Ishikawa (cell line): Measurements from ENCODE around the gene NT5C2.

Experiments used
- CEBPB ChIP-seq: IDR thresholded peaks from 2 replicates; pipeline ENCODE4 v1.6.1; 2012
- EP300 ChIP-seq: IDR thresholded peaks from 2 replicates; pipeline ENCODE4 v1.6.1; 2012; ENCODE audit warnings: borderline replicate concordance
- FOXM1 ChIP-seq: IDR thresholded peaks from 2 replicates; pipeline ENCODE4 v1.6.1; 2012; ENCODE audit warnings: low read depth, borderline replicate concordance
- NFIC ChIP-seq: IDR thresholded peaks from 2 replicates; pipeline ENCODE4 v1.6.1; 2012
- TAF1 ChIP-seq: IDR thresholded peaks from 2 replicates; pipeline ENCODE4 v1.6.1; 2012; ENCODE audit warnings: low read depth, mild to moderate bottlenecking
- USF1 ChIP-seq: IDR thresholded peaks from 2 replicates; pipeline ENCODE4 v1.6.1; 2012
- ZBTB7A ChIP-seq: IDR thresholded peaks from 2 replicates; pipeline ENCODE4 v1.6.1; 2012; ENCODE audit warnings: low read depth
- TF ChIP-seq, protein P1 (sequence below): IDR thresholded peaks from 2 replicates; pipeline ENCODE4 v1.6.1; 2012; ENCODE audit warnings: low read depth, mild to moderate bottlenecking

GRCh38 chr10:103109821-103110220 is 83.3 kb downstream of the NT5C2 start:
- TF ChIP-seq NFIC = no peak
- no peak for TF ChIP-seq ZBTB7A
- TF ChIP-seq FOXM1 = no peak
- TF ChIP-seq EP300 = no peak
- TF ChIP-seq, protein P1, sequence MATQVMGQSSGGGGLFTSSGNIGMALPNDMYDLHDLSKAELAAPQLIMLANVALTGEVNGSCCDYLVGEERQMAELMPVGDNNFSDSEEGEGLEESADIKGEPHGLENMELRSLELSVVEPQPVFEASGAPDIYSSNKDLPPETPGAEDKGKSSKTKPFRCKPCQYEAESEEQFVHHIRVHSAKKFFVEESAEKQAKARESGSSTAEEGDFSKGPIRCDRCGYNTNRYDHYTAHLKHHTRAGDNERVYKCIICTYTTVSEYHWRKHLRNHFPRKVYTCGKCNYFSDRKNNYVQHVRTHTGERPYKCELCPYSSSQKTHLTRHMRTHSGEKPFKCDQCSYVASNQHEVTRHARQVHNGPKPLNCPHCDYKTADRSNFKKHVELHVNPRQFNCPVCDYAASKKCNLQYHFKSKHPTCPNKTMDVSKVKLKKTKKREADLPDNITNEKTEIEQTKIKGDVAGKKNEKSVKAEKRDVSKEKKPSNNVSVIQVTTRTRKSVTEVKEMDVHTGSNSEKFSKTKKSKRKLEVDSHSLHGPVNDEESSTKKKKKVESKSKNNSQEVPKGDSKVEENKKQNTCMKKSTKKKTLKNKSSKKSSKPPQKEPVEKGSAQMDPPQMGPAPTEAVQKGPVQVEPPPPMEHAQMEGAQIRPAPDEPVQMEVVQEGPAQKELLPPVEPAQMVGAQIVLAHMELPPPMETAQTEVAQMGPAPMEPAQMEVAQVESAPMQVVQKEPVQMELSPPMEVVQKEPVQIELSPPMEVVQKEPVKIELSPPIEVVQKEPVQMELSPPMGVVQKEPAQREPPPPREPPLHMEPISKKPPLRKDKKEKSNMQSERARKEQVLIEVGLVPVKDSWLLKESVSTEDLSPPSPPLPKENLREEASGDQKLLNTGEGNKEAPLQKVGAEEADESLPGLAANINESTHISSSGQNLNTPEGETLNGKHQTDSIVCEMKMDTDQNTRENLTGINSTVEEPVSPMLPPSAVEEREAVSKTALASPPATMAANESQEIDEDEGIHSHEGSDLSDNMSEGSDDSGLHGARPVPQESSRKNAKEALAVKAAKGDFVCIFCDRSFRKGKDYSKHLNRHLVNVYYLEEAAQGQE = no peak
- no peak for TF ChIP-seq CEBPB
- no peak for TF ChIP-seq USF1
- no peak for TF ChIP-seq TAF1
